CD1c-positive myeloid dendritic cell (primary cell): ENCODE data around the gene B3GALNT2.
A peak's percentile ranks its signal among the peaks of the same experiment; 100 is the strongest.

ENCODE experiments used
- DNase-seq: peaks from one replicate; pipeline ENCODE4 v3.0.0-alpha.2; 2016; ENCODE audit errors: extremely low spot score

Gene B3GALNT2

DNA sequence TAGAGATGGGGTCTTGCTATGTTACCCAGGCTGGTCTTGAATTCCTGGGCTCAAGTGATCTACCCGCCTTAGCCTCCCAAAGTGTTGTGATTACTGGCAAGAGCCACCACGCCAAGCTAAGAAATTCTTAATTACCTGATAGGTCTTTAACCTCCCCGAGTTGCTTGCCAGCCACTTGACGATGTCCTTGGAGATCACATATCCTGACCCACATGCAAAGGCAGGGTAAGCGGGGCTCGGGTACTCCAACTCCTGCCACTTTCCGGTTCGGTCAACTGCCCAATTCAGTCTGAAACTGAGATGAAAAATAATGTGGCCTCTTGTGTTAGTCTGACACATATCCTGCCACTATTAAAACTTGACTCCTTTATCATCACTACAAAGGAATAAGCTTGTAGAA lies 50.2 kb downstream of the B3GALNT2 start:
- DNase-seq: no peak

DNA sequence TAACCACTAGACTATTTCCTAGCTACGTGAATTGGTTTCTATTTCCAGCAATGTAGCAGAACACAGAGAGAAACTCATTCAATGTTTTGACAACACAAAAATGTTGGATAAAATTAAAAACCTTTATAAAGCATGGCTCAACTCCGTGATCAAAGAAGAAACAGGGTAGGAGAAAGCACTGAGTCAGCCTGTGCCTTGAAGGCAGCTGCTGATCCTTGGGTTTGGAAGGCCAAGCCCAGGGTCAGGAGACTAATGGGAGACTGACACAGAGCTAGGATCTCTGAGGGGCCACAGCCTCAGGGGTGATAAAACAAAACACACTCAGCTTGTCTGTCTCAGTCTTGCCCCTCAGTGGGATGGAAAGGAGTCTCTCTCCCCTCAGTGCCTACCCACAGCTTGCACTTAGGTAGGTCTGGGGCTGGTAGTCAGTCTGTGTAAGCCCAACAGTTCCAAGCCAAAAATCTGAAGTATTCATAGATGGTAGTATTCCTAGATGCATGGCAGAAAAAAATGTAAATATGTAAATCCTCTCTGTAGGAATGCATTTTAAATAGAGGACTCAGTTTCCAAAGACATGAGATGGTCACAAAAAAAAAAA lies 53.3 kb downstream of the B3GALNT2 start:
- no peak for DNase-seq

DNA sequence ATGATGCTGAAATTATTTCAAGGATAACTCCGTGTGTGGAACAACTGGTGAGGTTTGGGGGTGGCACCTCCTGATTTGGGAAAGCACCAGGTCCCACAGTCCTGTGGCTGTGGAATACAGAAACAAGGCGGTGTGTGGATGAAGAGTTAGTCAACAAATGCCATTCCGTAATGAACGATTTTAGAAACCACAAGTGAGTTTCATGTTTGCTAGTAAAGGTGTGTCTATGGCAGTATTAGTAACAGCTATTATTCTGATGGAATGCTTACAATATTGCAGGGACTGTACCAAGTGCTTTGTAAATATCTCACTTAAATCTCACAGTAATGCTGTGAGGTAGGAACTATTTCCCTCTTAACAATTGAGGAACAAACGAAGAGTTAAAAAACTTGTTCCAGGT lies 53.8 kb downstream of the B3GALNT2 start:
- DNase-seq: no peak

DNA sequence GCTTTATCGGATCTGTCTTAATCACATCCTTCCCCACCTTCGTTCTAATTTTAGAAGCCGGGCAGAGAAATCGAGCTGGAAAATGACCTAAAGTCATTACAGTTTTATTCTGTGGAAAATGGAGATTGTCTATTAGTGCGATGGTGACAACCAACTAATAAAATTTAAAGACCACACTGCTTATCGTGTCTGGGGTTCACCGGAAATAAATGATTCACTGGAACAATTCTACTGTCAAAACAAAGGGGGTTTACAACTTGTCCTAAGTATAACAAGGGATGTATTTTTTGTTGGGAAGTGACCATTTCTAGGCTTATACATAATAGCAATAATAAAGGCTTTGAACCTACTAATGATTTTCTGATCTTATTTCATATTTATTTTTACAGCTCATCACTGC lies 55.6 kb downstream of the B3GALNT2 start:
- no peak for DNase-seq

DNA sequence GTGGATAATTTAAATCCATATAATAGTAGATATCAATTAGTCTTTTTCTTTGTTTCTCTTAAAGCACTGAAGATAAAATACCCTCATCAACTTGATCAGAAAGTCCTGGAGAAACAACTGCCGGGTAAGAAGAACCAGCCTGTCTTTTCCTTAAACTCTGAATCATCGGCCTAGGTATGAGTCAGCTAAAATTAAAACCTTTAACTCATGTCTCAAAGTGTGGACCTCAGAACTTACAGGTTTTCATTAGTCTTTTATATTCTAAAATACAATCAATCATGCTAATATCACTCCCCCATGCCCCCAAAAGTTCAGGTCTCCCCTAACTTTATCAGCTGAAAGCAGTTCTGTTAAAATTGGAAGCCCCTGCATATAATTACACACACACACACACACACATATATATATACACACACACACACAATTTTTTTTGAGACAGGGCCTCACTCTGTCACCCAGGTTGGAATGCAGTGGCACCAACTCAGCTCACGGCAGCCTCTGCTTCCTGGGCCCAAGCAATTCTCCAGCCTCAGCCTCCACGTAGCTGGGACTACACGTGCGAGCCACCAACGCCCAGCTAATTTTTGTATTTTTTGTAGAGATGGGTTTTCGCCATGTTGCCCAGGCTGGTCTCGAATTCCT lies 61.3 kb downstream of the B3GALNT2 start:
- DNase-seq: no peak

DNA sequence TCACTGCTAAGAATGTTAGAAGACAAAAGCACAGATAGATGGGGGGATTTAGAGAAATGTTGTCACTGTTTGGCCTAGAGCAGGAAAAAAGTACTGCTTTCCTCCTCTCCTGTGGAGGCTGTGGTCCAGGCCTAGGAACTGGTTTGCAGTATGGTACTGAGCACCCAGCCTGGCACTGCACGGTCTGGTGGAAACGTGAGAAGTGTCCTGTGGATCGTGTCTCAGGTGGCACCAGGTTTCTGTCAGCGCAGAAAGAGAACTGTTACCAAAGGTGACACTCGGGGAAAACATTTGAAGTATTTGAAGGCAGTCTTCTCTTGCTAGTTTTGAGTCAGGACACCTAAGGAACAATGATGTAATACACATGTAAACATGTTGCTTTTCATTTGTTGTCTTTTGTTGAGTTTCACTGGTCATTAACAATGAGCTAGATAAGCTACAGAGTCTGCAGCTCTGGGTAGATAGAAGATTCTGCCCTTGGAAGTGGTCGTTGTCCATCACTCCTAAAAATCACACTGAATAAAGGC lies 63.0 kb downstream of the B3GALNT2 start:
- DNase-seq: no peak

DNA sequence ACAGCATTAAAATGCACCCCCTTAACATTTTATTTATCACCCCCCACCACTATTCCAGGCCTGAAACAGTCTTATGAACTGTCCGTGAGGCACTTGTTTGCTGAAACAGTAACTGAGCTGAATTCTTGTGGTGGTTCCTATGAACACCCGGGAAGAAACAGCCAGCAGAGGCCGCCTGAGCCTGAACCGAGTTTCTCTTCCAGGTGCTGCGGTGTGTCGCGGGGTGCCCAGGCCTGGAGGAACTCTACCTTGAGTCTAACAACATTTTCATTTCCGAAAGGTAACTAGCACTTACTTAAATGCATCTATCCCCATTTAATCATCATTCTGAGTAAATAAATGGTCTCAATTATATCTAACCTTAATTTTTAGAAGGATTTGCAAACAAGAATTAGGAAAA lies 70.3 kb downstream of the B3GALNT2 start:
- DNase-seq: no peak

DNA sequence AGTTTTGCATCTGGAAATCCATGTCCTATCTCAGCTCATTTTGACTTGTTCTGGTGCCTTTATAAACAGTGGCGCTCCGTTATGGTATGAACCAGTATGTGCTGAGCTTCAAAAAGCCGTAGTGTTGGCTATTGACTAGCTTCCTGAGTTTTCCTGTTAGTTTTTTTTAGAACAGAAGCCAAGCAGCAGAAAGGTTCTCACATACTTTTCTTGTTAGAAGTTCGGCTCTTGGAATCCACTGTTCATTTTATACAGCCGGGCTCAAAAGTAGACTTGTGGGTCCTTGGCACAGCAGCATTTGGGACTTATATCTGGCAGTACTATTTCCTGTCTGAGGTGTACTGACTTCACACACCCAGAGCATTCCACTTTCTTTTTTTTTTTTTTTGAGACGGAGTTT lies 73.3 kb downstream of the B3GALNT2 start:
- DNase-seq: no peak

DNA sequence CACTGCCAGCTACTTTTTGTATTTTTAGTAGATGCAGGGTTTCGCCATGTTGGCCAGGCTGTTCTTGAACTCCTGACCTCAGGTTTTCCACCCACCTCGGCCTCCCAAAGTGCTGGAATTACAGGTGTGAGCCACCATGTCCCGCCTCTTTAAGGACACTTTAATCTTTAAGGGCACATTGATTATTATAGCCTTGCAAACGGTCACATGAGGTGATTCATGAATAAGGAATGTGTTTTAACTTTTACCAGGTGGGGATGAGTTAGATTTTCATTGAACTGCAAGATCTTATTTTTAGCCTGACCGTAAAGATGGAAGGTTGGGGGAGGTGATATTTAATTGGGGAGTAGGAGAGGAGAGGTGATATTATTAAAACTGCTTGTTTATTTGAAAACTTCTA lies 75.1 kb downstream of the B3GALNT2 start:
- no peak for DNase-seq

DNA sequence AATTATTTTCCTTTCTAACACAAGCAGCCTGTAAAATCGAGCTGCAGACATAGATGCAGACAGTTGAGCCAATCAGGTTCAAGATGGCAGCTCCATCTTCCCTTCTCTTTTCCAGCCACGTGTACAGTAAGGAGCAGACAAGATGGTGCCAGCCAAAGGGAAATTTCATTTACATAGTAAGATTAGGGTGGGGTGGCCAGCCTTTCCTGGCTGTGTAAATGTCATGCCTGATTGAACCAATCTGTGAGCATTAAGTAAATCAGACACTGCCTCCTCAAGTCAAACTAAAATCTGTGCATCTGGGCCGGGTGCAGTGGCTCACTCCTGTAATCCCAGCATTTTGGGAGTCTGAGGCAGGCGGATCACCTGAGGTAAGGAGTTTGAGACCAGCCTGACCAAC lies 76.8 kb downstream of the B3GALNT2 start:
- no peak for DNase-seq

DNA sequence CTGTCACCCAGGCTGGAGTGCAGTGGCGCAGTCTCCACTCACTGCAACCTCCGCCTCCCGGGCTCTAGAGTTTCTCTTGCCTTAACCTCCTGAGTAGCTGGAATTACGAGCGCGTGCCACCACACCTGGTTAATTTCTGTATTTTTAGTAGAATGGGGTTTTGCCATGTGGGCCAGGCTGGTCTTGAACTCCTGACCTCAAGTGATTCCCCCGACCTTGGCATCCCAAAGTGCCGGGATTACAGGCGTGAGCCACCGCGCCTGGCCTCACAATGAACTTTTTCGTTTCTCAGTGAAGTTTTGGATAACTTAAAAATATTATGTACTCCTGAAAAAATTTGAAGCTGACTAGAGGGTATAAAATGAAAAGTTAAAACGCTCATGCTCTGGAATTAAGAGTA lies 77.6 kb downstream of the B3GALNT2 start:
- DNase-seq: no peak

DNA sequence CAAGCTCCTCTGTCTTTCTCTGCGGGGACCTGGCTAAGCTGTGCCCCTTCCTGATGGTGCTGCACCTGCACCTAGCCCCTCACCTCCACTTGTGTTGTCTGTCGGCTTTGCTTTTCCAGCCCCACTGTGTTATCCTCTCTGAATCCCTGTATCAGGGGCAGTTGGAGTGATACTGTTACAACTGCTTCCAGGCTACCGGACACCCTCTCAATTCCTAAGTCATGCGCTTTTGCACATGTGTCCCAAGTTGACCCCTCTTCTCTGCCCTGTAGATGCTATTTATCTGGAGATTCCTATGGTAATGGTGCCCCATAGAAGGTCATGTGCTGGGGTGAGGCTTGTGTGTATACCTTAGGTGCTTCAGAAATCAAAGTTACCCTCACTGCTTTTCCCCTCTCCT lies 78.1 kb downstream of the B3GALNT2 start:
- DNase-seq: no peak

DNA sequence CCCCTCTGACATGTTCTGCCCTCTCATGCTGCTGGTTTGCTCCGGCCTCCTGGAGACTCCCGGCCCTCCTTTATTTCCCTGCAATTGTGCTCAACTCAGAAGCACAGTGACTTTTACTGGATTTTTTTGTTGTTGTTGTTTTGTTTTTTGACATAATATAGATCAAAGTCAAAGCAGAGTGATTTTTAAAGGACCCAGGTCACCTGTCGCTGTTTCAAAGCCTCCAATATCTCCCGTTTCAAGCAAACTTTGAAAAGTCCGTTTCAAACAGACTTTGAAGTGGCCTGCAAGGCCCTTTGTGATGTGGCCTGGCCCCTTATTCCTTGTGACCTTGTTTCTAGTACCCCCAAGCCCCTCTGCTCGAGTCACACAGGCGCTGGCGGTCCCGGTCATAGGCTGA lies 78.9 kb downstream of the B3GALNT2 start:
- DNase-seq: no peak

DNA sequence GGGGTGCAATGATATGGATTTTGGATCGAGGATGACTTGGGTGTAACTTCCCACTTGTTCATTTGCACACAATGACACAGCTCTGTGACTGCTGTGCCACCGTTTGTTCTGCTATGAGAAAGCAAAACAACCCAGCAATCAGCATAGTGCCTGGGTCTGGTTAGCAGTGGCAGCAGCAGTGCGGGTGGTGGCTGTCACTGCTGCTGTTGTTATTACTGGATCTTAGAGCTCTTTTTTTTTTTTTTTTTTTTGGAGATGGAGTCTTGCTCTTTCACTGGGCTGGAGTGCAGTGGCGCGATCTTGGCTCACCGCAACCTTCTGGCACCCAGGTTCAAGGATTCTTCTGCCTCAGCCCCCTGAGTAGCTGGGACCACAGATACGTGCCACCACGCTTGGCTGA lies 80.2 kb downstream of the B3GALNT2 start:
- no peak for DNase-seq

DNA sequence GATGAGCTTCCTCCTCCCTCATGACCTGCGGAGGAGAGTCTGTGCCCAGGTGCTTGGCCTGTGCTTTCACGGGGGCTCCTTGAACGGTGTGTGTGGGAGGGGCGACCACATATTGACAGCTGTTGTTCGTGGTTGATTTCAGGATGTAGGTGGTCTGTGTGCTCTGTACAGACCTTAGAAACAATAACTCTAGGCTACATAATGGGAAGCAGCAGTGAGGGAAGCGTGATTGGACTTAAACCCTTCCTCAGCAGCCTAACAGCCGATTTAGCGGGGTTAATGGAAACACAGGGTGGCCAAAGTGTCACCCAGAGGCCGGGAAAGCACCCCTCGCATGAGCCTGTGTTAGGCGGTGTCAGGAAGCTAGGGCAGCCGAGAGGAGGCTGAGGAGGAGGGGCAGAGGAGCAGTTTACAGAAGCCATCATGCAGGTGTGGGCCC lies 81.0 kb downstream of the B3GALNT2 start:
- DNase-seq: no peak

DNA sequence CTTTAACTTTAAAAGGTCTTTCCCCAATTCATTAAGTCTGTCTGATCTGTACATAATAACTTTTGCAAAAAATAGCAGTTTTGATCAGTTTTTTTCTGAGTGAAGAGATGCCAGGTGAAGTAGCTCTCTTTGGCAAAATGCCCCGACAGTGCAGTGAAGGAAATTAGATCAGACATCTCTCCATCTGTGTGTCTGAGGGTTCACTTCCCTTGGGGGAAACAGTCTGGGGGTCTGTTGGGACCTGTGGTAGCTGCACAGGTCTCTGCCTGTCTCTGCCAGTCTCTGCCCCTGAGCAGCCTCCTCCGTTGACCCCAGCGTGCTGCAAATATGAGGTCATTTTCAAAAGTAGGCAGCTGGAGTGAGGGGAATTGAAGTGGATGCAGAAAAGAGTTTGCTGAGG lies 82.5 kb downstream of the B3GALNT2 start:
- no peak for DNase-seq

DNA sequence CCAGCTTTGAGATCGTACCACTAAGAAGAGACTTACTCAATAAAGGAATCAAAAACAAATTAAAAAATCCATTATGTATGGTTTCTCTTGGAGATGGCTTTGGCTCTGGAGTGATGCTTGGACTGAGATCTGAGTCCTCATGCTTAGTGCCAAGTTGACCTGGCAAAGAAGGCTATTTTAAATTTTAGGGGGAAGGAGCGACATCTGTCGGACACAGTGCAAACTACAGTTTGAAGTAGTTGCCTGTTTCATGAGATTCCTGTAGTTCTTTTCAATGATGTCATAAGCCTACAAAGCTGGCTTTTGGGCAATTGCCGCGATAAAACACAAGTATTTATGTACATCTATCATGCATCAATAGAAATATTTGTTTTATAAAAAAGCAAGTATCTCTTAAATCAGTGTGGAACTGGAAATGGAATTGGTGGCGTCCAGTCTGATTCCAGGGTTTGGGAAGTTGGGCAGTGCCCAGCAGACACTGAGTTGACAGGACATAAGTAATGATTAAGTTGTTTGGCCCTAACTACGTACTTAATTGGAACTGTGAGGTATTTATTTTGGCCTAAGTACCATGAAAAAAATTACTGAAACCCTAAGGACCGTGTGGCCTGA lies 87.1 kb downstream of the B3GALNT2 start:
- peak; percentile 60 for DNase-seq

DNA sequence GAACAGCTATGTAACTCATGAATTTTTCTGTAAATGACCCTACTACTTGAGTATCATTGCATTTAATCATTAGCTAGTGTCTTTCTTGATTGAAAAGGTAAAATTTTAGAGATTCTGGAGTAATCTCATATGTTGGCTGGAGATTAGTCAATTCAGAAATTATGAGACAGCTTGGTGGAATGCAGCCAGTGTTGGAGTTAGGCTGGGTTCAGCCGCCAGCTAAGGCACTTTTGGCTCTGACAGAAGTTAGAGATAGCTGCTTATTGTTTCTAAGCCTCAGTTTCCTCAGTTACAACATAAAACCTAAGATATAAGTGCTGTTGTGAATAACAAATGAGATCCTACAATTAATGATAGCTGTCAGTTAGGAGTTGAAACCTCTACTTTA lies 87.6 kb downstream of the B3GALNT2 start:
- no peak for DNase-seq

DNA sequence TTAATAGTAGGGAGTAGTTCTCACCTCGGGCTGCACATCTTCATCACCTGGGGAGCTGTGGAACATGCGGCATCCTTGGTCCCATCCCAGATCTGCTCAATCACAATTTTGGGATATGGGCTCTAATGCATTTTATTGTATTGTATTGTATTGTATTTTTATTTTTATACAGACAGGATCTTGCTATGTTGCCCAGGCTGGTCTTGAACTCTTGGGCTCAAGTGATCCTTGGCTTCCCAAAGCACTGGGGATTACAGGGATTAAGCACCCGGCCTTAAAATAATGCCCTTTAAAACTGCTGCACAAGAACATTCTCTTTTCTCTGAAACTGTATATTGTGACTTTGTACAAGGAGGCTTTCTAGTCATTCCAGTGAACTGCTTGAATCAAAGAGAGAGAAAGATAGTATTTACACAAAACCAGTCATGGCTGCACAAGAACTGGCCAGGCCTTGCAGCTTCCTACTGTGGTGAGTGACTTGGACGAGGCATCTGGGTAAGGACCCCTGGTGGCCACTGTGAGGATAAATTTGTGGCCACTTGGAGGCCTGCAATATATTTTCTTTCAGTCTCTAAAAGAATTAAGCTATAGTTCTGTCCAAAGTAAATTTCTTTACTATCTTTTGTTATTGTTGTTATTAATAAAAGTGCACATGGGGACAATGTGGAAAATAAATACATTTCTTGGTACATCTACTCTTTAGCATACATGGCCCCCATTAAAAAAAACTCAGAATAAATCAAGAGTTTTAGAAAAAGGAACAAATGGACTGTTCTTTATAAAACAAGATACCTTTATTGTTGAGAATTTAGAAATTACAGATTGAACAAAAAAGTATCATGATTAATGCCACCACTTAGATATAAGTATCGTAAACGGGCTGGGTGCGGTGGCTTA lies 89.0 kb downstream of the B3GALNT2 start:
- peak; percentile 65 for DNase-seq

DNA sequence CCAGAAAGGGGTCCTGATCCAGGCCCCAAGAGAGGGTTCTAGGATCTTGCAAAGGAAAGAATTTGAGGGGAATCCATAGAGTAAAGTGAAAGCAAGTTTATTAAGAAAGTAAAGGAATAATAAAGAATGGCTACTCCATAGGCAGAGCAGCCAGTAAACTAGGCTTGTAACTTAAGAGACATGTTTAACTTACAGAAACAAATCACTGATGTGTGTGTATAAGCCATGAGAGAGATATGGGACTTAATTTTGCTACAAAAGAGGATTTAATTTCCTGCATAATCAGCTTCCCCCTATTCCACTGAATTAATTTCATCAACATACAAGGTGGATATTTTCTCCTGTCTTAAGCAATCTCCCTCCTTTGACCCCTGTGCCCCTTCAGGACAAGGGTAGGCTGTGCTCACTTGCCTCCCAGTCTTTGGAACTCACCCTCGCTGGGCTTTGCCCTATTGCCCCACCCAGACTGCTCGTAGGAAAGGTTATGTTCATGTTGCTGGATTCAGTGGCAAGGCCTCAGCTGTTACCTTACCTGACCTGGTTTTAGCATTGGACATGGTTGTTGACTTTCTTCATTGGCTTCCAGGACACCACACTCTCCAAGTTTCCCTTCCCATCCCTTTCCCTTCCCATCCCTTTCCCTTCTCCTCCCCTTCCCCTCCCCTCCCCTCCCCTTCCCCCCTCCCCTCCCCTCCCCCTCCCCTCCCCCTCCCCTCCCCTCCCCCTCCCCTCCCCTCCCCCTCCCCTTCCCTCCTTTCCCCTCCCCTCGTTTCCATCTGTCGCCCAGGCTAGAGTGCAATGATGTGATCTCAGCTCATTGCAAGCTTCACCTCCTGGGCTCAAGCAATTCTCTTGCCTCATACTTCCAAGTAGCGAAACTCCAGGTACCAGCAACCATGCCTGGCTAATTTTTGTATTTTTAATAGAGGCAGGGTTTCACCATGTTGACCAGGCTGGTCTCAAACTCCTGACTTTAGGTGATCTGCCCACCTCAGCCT lies 92.5 kb downstream of the B3GALNT2 start:
- no peak for DNase-seq

DNA sequence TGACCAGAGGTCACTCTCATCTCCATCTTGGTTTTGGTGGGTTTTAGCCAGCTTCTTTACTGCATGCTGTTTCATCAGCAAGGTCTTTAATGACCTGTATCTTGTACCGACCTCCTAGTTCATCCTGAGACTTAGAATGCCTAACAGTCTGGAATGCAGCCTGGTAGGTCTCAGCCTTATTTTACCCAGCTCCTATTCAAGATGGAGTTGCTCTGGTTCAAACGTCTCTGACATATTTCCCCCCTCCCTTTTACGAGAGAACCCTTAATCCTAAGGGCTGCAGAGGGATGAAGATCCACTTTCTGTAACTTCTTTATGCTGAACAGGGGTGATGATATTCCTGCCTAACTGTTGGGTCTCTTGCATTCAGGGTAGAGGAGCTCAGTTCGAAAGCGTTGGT lies 93.8 kb downstream of the B3GALNT2 start:
- DNase-seq: no peak
